Measurements from ENCODE around the gene ADAMTS17.

The ADAMTS17 gene

GRCh38 chr15:100050877-100051786 is 290.6 kb downstream of the ADAMTS17 start:
- TF ChIP-seq, protein P1, sequence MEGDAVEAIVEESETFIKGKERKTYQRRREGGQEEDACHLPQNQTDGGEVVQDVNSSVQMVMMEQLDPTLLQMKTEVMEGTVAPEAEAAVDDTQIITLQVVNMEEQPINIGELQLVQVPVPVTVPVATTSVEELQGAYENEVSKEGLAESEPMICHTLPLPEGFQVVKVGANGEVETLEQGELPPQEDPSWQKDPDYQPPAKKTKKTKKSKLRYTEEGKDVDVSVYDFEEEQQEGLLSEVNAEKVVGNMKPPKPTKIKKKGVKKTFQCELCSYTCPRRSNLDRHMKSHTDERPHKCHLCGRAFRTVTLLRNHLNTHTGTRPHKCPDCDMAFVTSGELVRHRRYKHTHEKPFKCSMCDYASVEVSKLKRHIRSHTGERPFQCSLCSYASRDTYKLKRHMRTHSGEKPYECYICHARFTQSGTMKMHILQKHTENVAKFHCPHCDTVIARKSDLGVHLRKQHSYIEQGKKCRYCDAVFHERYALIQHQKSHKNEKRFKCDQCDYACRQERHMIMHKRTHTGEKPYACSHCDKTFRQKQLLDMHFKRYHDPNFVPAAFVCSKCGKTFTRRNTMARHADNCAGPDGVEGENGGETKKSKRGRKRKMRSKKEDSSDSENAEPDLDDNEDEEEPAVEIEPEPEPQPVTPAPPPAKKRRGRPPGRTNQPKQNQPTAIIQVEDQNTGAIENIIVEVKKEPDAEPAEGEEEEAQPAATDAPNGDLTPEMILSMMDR (IDR thresholded peaks at IDR 0.05; ENCODE audit: extremely low read depth, missing control alignments), result no peak
- no peak for DNase-seq (ENCODE audit: low spot score)

DNA sequence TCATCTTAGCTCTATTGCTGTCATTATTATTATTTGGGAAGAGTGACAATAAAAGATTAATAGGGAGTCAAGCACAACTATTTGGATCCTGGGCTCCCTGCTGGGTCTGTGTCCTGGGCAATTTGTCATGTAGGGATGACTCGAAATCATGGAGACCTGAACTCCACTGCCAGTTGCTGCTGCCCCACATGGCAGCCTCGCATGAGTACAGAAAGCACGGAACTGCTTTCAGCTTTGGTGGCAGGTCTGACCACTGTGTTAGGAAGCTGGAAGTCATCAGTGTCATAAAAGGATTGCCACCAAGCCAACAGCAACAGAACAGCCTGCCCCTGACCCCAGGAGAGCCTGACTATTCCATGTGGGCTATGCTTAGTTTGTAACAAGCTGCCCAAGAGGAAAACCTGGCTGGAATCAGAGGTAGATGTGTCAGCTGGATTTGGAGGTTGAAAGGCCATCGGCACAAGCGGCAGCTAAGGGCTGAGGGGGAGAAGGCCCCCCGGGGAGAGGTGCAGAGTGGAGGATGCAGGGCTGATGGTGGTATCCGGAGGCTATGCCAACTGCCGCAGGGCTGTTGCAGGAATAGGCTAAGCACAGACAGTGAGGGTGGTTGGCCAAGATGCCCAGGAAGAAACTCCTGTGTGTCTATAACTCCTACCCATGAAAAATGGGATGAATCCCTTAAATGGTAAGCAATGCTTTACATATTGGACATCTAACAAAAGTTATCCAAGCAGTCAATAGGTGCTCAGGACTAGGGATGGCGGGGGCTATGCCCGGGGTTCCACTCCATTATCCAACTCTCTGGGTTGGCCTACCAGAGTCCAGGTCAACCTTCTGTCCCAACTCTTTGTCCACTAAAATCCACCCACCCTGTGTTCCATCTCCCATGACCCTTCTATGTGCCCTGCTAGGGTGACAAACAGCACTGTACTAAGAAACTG is 291.6 kb downstream of the ADAMTS17 start:
- TF ChIP-seq, protein P1 (IDR thresholded peaks at IDR 0.05; ENCODE audit: extremely low read depth, missing control alignments), result no peak
- no peak for DNase-seq (ENCODE audit: low spot score)

GRCh38 chr15:100049483-100049882 is 292.3 kb downstream of the ADAMTS17 start:
- TF ChIP-seq, protein P1 (IDR thresholded peaks at IDR 0.05; ENCODE audit: extremely low read depth, missing control alignments), result no peak
- DNase-seq (ENCODE audit: low spot score), result no peak

DNA sequence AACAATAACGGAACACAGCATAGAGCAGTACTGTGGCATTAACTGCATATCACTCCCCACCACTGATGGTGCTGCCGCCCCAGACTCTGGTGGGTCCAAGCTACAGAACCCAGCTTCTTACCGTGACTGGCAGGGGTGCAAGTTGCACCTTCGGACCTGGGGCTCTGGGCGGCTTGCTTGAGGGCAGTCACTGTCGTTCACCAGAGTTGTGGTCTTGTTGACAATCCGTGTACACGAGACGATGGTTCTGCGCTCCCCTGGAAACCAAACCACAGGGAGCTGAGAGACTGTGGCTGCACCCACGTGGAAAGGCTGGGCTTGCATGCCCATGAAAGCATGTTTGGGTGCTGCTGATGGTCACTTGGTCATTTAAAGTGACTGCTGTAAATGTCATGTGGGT is 293.0 kb downstream of the ADAMTS17 start:
- no peak for DNase-seq (ENCODE audit: low spot score)
- TF ChIP-seq, protein P1 (IDR thresholded peaks at IDR 0.05; ENCODE audit: extremely low read depth, missing control alignments), result no peak

GRCh38 chr15:100043692-100044091 is 298.1 kb downstream of the ADAMTS17 start:
- no peak for DNase-seq (ENCODE audit: low spot score)
- TF ChIP-seq, protein P1 (IDR thresholded peaks at IDR 0.05; ENCODE audit: extremely low read depth, missing control alignments), result no peak

- TF ChIP-seq, protein P1 (IDR thresholded peaks at IDR 0.05; ENCODE audit: extremely low read depth, missing control alignments), result no peak
- no peak for DNase-seq (ENCODE audit: low spot score)
Observed at GRCh38 chr15:100043068-100043641, 298.6 kb downstream of the ADAMTS17 start.
